Measurements from ENCODE around the gene SNX18.

- TF ChIP-seq CTCF (conservative IDR thresholded peaks at IDR 0.05; ENCODE audit: low read length) (no peak), EZH2phosphoT487 (IDR thresholded peaks at IDR 0.05; ENCODE audit: borderline replicate concordance, low read depth, low read length) (no peak)
These were observed 2.6 kb upstream of the SNX18 start for GRCh38 chr5:54514841-54515432.
